Measurements from ENCODE around the gene CHRNA3.

Gene CHRNA3

GRCh38 chr15:78550815-78551214 lies 70.0 kb downstream of the CHRNA3 start:
- TF ChIP-seq, protein P1, sequence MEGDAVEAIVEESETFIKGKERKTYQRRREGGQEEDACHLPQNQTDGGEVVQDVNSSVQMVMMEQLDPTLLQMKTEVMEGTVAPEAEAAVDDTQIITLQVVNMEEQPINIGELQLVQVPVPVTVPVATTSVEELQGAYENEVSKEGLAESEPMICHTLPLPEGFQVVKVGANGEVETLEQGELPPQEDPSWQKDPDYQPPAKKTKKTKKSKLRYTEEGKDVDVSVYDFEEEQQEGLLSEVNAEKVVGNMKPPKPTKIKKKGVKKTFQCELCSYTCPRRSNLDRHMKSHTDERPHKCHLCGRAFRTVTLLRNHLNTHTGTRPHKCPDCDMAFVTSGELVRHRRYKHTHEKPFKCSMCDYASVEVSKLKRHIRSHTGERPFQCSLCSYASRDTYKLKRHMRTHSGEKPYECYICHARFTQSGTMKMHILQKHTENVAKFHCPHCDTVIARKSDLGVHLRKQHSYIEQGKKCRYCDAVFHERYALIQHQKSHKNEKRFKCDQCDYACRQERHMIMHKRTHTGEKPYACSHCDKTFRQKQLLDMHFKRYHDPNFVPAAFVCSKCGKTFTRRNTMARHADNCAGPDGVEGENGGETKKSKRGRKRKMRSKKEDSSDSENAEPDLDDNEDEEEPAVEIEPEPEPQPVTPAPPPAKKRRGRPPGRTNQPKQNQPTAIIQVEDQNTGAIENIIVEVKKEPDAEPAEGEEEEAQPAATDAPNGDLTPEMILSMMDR (IDR thresholded peaks at IDR 0.05; ENCODE audit: low read depth, low read length, missing control alignments) = no peak
- DNase-seq (ENCODE audit: extremely low read depth, low read depth) = no peak
- no peak overlapping the region for H3K4me3 ChIP-seq (replicated peaks; ENCODE audit: low read depth, low read length)

DNA sequence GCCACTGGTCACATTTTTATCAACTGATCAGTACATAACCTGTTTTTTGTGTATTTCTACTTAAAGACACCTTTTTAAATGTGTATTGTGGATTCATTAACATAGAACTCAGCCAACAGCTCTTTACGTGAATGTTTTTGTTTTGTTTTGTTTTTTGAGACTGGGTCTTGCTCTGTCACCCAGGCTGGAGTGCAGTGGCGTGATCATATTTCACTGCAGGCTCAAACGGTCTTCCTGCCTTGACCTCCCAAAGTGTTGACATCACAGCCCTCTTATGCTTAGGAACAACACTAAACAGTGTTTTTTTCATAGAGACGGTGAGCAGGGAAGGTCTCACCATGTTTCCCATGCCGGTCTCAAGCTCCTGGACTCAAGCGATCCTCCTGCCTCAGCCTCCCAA lies 70.6 kb downstream of the CHRNA3 start:
- DNase-seq (ENCODE audit: extremely low read depth, low read depth) = no peak
- TF ChIP-seq, protein P1 (IDR thresholded peaks at IDR 0.05; ENCODE audit: low read depth, low read length, missing control alignments) = no peak
- H3K4me3 ChIP-seq (replicated peaks; ENCODE audit: low read depth, low read length) = no peak overlapping the region
